Upper lobe of left lung (tissue), 4 donors: ENCODE results near the gene CEP63.

Experiments
- CTCF ChIP-seq, 6 experiments: fragments of 450-650 bp in 4 of 6; fragments of 200-600 bp in 2 of 6; sonication (generic) in 2 of 6; IDR thresholded peaks; one replicate each; pipeline ENCODE4 v1.5.1; 2016 to 2019; ENCODE audit warnings: antibody characterized with exemption in 6 of 6
- EP300 ChIP-seq, 4 donors: sonication (generic); formaldehyde crosslinking; IDR thresholded peaks; one replicate each; pipeline ENCODE4 v1.5.1; 2017; ENCODE audit warnings: antibody characterized with exemption in 4 of 4, control low read depth in 2 of 4
- POLR2A ChIP-seq, 4 donors: fragments of 450-650 bp; IDR thresholded peaks; one replicate each; pipeline ENCODE4 v1.5.1; 2016 to 2017; ENCODE audit warnings: antibody characterized with exemption in 4 of 4, mild to moderate bottlenecking in 2 of 4
- POLR2AphosphoS5 ChIP-seq, 2 donors: sonication (generic); formaldehyde crosslinking; IDR thresholded peaks; one replicate each; pipeline ENCODE4 v1.5.1; 2017; ENCODE audit warnings: antibody characterized with exemption in 2 of 2

- TF ChIP-seq POLR2AphosphoS5 (IDR thresholded peaks at IDR 0.05) (no peak), CTCF (IDR thresholded peaks at IDR 0.05) (no peak), POLR2A (IDR thresholded peaks at IDR 0.05) (no peak), EP300 (IDR thresholded peaks at IDR 0.05) (no peak)
These were observed 104.9 kb downstream of the CEP63 start for GRCh38 chr3:134590766-134591165.
